Activated naive CD8-positive, alpha-beta T cell treated with anti-CD3 and anti-CD28 coated beads for 36 hours (primary cell): ENCODE measurements around the gene CDK5RAP3. TPM values are rescaled to one million over a fixed set of nuclear protein-coding genes. Genes with fewer than 3 reads are reported as not detected.
"Not testable (repeated sequence)": the region's sequence is repeated elsewhere in the genome, so short reads cannot be mapped to it uniquely, and the experiment has no call there.

Experiments used
- DNase-seq: peaks from one replicate; pipeline ENCODE4 v3.0.0; 2021
- H3K27ac Mint-ChIP-seq: one replicate; pipeline ENCODE4 v1.8.0; 2022; ENCODE audit warnings: mild to moderate bottlenecking, moderate library complexity, mixed read lengths
- H3K27me3 Mint-ChIP-seq: one replicate; pipeline ENCODE4 v1.8.0; 2022; ENCODE audit warnings: mild to moderate bottlenecking, mixed read lengths
- H3K36me3 Mint-ChIP-seq: one replicate; pipeline ENCODE4 v1.8.0; 2021; ENCODE audit warnings: mild to moderate bottlenecking, mixed read lengths
- H3K4me1 Mint-ChIP-seq: one replicate; pipeline ENCODE4 v1.8.0; 2021; ENCODE audit warnings: mixed read lengths
- H3K4me3 Mint-ChIP-seq: one replicate; pipeline ENCODE4 v1.8.0; 2022; ENCODE audit warnings: mild to moderate bottlenecking, moderate library complexity, mixed read lengths
- H3K9me3 Mint-ChIP-seq: one replicate; pipeline ENCODE4 v1.8.0; 2022; ENCODE audit warnings: mixed read lengths
- total RNA-seq, 2 experiments: library from RNA; stranded (reverse); gene quantifications; one replicate each; pipeline ENCODE4 v1.2.3, GENCODE V29; 2021

Gene CDK5RAP3, protein sequence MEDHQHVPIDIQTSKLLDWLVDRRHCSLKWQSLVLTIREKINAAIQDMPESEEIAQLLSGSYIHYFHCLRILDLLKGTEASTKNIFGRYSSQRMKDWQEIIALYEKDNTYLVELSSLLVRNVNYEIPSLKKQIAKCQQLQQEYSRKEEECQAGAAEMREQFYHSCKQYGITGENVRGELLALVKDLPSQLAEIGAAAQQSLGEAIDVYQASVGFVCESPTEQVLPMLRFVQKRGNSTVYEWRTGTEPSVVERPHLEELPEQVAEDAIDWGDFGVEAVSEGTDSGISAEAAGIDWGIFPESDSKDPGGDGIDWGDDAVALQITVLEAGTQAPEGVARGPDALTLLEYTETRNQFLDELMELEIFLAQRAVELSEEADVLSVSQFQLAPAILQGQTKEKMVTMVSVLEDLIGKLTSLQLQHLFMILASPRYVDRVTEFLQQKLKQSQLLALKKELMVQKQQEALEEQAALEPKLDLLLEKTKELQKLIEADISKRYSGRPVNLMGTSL
- 100 to 1,000 TPM; 163 to 168 TPM for total RNA-seq

GRCh38 chr17:47970725-47971499 is at the start of gene CDK5RAP3:
CDK5RAP3 (plus strand) TSS chr17:47971113; CDS start chr17:47971147, 34 bp downstream.
- DNase-seq, result peak; percentile 100
- H3K4me3 Mint-ChIP-seq, result peak within 1 kb of the TSS; percentile 92
- peaks cover 22% of the 10 kb centered on the region for H3K4me1 Mint-ChIP-seq
- no peaks in the 10 kb centered on the region for H3K9me3 Mint-ChIP-seq
- no peaks in the 10 kb centered on the region for H3K27me3 Mint-ChIP-seq
- H3K36me3 Mint-ChIP-seq, result peaks cover 9% of the 10 kb centered on the region
- H3K27ac Mint-ChIP-seq, result peak within 1 kb of the TSS; percentile 94

GRCh38 chr17:47924785-47925677 is 45.9 kb upstream of the CDK5RAP3 start:
- H3K27me3 Mint-ChIP-seq, result no peaks in the 10 kb centered on the region
- H3K36me3 Mint-ChIP-seq, result peaks cover 8% of the 10 kb centered on the region
- no peaks in the 10 kb centered on the region for H3K4me1 Mint-ChIP-seq
- DNase-seq, result no peak
- H3K27ac Mint-ChIP-seq, result no peak overlapping the region
- no peak overlapping the region for H3K4me3 Mint-ChIP-seq
- H3K9me3 Mint-ChIP-seq, result no peaks in the 10 kb centered on the region

DNA sequence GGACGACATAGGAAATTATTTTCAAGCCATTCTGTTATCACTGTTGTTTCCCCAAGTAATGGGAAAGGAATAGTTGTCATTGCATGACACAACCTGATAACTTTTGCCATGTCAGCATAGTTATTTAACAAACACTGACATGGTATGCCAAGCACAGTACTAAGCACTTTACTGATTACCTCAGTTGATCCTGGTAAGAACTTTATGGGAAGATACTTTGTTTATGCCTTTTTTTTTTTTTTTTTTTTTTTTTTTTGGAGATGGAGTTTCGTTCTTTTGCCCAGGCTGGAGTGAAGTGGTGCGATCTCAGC is 45.3 kb upstream of the CDK5RAP3 start:
- no peaks in the 10 kb centered on the region for H3K27me3 Mint-ChIP-seq
- no peak overlapping the region for H3K4me3 Mint-ChIP-seq
- H3K9me3 Mint-ChIP-seq, result no peaks in the 10 kb centered on the region
- no peak overlapping the region for H3K27ac Mint-ChIP-seq
- DNase-seq, result no peak
- H3K36me3 Mint-ChIP-seq, result peaks cover 8% of the 10 kb centered on the region
- H3K4me1 Mint-ChIP-seq, result no peaks in the 10 kb centered on the region

- no peak for DNase-seq
- Mint-ChIP-seq H3K9me3 (no peaks in the 10 kb centered on the region), H3K4me3 (no peak overlapping the region), H3K36me3 (peaks cover 10% of the 10 kb centered on the region), H3K4me1 (no peaks in the 10 kb centered on the region), H3K27ac (no peak overlapping the region), H3K27me3 (no peaks in the 10 kb centered on the region)
These were observed 43.0 kb upstream of the CDK5RAP3 start for GRCh38 chr17:47927821-47928400.

GRCh38 chr17:47928415-47928814 is 42.5 kb upstream of the CDK5RAP3 start:
- no peak overlapping the region for H3K27ac Mint-ChIP-seq

DNA sequence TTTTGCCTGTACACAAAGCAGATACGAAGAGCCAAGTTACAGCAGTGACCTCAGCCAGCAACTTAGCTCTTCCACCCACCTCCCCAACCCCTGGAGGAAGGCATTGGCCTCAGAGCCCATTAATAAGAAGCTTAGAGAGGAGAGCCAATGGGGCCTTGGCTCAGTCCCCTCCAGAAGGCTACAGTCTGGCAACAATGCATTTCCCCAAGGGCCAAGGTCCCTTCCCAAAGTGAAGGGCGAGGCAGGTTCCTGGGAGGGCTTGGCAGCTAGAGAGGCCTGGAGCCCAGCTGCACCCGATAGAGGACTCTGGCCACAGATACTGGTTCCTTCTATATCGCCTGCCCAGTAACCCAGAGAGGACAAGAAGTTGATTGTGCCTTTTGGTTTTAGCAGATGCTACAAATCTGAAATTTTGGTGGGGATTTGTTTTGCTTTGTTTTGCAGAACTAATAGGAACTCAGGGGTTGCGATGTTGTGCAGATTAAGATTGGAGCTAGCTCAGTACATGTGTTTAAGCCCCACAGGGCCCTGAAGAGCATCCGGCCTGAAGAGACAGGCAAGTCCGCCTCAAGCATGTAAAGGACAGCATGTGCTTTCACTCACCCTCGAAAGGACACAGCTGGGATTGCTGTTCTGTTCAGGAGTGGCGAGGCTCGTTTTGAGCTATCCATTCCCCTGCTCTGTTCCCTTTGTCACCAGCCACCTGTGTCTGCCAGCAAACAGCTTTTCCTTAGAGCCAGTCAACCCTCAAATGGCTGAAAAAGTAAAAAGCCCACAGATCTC is 41.5 kb upstream of the CDK5RAP3 start:
- Mint-ChIP-seq H3K9me3 (no peaks in the 10 kb centered on the region), H3K4me1 (no peaks in the 10 kb centered on the region)

More at GRCh38 chr17:47928415-47928814, 42.5 kb upstream of the CDK5RAP3 start:
- no peak for DNase-seq
- Mint-ChIP-seq H3K36me3 (peaks cover 10% of the 10 kb centered on the region), H3K9me3 (no peaks in the 10 kb centered on the region), H3K4me3 (no peak overlapping the region), H3K27me3 (no peaks in the 10 kb centered on the region), H3K4me1 (no peaks in the 10 kb centered on the region)

GRCh38 chr17:47931848-47932247 is 39.1 kb upstream of the CDK5RAP3 start:
- no peaks in the 10 kb centered on the region for H3K4me1 Mint-ChIP-seq
- no peak overlapping the region for H3K4me3 Mint-ChIP-seq
- no peaks in the 10 kb centered on the region for H3K9me3 Mint-ChIP-seq
- no peak overlapping the region for H3K27ac Mint-ChIP-seq
- H3K36me3 Mint-ChIP-seq, result peaks cover 4% of the 10 kb centered on the region
- H3K27me3 Mint-ChIP-seq, result no peaks in the 10 kb centered on the region
- DNase-seq, result no peak

More for the DNA sequence above, 41.5 kb upstream of the CDK5RAP3 start:
- DNase-seq, result no peak
- Mint-ChIP-seq H3K36me3 (peaks cover 10% of the 10 kb centered on the region), H3K4me3 (no peak overlapping the region), H3K27me3 (no peaks in the 10 kb centered on the region), H3K27ac (no peak overlapping the region)

GRCh38 chr17:47934856-47935255 is 36.1 kb upstream of the CDK5RAP3 start:
- Mint-ChIP-seq H3K4me3 (no peak overlapping the region), H3K9me3 (no peaks in the 10 kb centered on the region), H3K27ac (no peak overlapping the region), H3K4me1 (peaks cover 7% of the 10 kb centered on the region), H3K36me3 (peaks cover 2% of the 10 kb centered on the region), H3K27me3 (no peaks in the 10 kb centered on the region)
- DNase-seq, result no peak

DNA sequence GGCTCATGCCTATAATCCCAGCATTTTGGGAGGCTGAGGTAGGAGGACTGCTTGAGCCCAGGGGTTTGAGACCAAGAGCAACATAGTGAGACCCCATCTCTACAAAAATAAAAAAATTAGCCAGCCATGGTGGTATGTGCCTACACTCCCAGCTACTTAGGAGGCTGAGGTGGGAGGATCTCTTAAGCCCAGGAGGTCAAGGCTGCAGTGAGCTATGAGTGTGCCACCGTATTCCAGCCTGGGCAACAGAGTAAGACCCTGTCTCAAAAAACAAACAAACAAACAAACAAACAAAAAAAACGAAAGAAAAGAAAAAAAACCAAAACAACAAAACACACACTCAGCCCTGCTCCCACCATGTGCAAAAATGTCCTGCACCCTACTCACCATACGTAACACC is 35.4 kb upstream of the CDK5RAP3 start:
- not testable (repeated sequence) for H3K36me3 Mint-ChIP-seq

DNA sequence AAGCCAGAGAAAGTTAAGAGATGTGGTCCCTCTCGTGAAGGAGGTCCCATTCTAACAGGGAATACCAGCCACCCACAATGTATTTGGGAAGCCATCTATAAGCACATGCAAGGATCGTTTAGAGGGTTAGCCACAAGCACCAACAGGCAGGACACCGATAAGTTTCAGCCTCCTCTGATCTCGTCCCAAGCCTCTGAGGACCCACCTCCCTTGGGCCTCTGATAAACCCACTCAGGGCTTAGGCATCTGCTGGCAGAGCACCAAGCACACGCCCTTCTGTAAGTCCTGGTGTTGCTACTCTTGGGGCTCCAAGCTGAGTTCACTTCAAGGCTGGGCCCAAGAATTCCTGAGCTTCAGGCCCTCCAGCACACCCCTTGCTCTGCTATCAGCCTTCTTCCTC is 35.0 kb upstream of the CDK5RAP3 start:
- Mint-ChIP-seq H3K4me1 (peaks cover 9% of the 10 kb centered on the region), H3K36me3 (peaks cover 4% of the 10 kb centered on the region), H3K27ac (no peak overlapping the region), H3K4me3 (no peak overlapping the region), H3K27me3 (no peaks in the 10 kb centered on the region), H3K9me3 (peaks cover 2% of the 10 kb centered on the region)
- no peak for DNase-seq

More for the DNA sequence above, 35.4 kb upstream of the CDK5RAP3 start:
- H3K4me1 Mint-ChIP-seq, H3K9me3 Mint-ChIP-seq, H3K4me3 Mint-ChIP-seq, H3K27ac Mint-ChIP-seq, H3K27me3 Mint-ChIP-seq, DNase-seq: not testable (repeated sequence)

DNA sequence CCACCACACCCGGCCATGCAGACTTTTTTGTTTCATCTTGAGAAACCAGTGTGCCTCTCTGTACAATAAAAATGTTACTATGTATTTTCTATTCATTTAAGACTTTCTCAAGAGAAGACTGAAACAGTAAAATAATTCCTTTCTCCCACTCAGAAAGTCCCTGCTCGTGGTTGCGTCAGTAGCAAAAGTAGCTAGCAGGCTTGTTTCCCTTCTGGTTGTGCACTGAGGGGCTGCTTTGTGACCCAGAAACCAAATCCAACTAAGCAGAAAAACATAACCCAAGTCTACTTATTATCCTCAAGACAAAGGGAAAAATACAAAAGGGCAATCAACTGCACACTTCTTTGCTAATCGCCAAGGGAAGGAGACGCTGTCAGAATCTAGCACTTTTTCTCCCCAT is 33.0 kb upstream of the CDK5RAP3 start:
- no peaks in the 10 kb centered on the region for H3K27me3 Mint-ChIP-seq
- peaks cover 9% of the 10 kb centered on the region for H3K36me3 Mint-ChIP-seq
- no peak overlapping the region for H3K27ac Mint-ChIP-seq
- H3K4me3 Mint-ChIP-seq, result no peak overlapping the region
- H3K4me1 Mint-ChIP-seq, result peaks cover 18% of the 10 kb centered on the region
- H3K9me3 Mint-ChIP-seq, result peaks cover 3% of the 10 kb centered on the region
- no peak for DNase-seq

GRCh38 chr17:47941246-47942095 is 29.4 kb upstream of the CDK5RAP3 start, which contains the start of gene PNPO:
PNPO (plus strand) TSS chr17:47941571; CDS start chr17:47941676, 105 bp downstream.
- peaks cover 3% of the 10 kb centered on the region for H3K9me3 Mint-ChIP-seq
- DNase-seq, result peak; percentile 94
- H3K27me3 Mint-ChIP-seq, result no peaks in the 10 kb centered on the region
- peak within 1 kb of the TSS; percentile 90 for H3K4me3 Mint-ChIP-seq
- peak within 1 kb of the TSS; percentile 92 for H3K27ac Mint-ChIP-seq
- peaks cover 35% of the 10 kb centered on the region for H3K36me3 Mint-ChIP-seq
- peaks cover 47% of the 10 kb centered on the region for H3K4me1 Mint-ChIP-seq

- peaks cover 53% of the 10 kb centered on the region for H3K4me1 Mint-ChIP-seq
- DNase-seq, result peak; percentile 18
- H3K36me3 Mint-ChIP-seq, result peaks cover 39% of the 10 kb centered on the region
These were observed 28.8 kb upstream of the CDK5RAP3 start for GRCh38 chr17:47942096-47942510.

More at GRCh38 chr17:47942096-47942510, 28.8 kb upstream of the CDK5RAP3 start:
- Mint-ChIP-seq H3K27me3 (no peaks in the 10 kb centered on the region), H3K4me3 (peak overlapping the region; percentile 90), H3K27ac (peak overlapping the region; percentile 92), H3K9me3 (peaks cover 3% of the 10 kb centered on the region)
